ENCODE data around the gene MVK.

MVK gene

GRCh38 chr12:109645194-109645593 lies 71.6 kb downstream of the MVK start:
- TF ChIP-seq CTCF (IDR thresholded peaks at IDR 0.05; ENCODE audit: control insufficient read depth, extremely low read depth, insufficient read depth): no peak
- DNase-seq (ENCODE audit: low read depth): no peak
- H3K4me3 ChIP-seq (ENCODE audit: low read depth, low read length): no peak overlapping the region

GRCh38 chr12:109645708-109646107 lies 72.1 kb downstream of the MVK start:
- H3K4me3 ChIP-seq (ENCODE audit: low read depth, low read length): no peak overlapping the region
- DNase-seq (ENCODE audit: low read depth): no peak
- no peak for TF ChIP-seq CTCF (IDR thresholded peaks at IDR 0.05; ENCODE audit: control insufficient read depth, extremely low read depth, insufficient read depth)
